Neural progenitor cell (in vitro differentiated cells): ENCODE data around the gene DCC.

Experiments
- CTCF ChIP-seq: fragments of 200-600 bp; sonication (generic); IDR thresholded peaks from 2 replicates; pipeline ENCODE4 v1.5.1; 2017; ENCODE audit warnings: antibody characterized with exemption, mild to moderate bottlenecking
- EZH2 ChIP-seq: fragments of 200-600 bp; sonication (generic); IDR thresholded peaks from 2 replicates; pipeline ENCODE4 v1.6.1; 2017; ENCODE audit warnings: antibody characterized with exemption, mild to moderate bottlenecking, moderate library complexity

- TF ChIP-seq CTCF (no peak), EZH2 (no peak)
These were observed 61.2 kb downstream of the DCC start for GRCh38 chr18:52401236-52401635.
